Lower leg skin (tissue), 4 donors: ENCODE results near the gene DIP2C. TPM values are rescaled to one million over a fixed set of nuclear protein-coding genes. Genes with fewer than 3 reads are reported as not detected.

Experiments used
- DNase-seq, 2 donors: peaks; one replicate each; pipeline ENCODE4 v3.0.0-alpha.2; 2019; ENCODE audit warnings: low spot score in 2 of 2
- H3K4me3 ChIP-seq: fragments of 200-600 bp; sonication (generic); 2 replicates; pipeline ENCODE4 v1.5.1; 2017; ENCODE audit warnings: mild to moderate bottlenecking, low read depth; ENCODE audit not compliant: poor library complexity, severe bottlenecking
- POLR2A ChIP-seq, 2 donors: fragments of 450-650 bp; IDR thresholded peaks; one replicate each; pipeline ENCODE4 v1.6.1; 2016 to 2017; ENCODE audit warnings: antibody characterized with exemption in 2 of 2, mild to moderate bottlenecking in 1 of 2, moderate library complexity in 1 of 2
- WGBS, 2 donors: methylation state at CpG; one replicate each; pipeline ENCODE4 v1.1.5; 2018; 5-methylcytosine and 5-hydroxymethylcytosine counted together
- intact Hi-C: fragments of 100-400 bp; cut with DNase I; formaldehyde crosslinking; loops from one replicate; pipeline ENCODE4 v1.15.0; 2023; ENCODE audit warnings: low total_unique reads
- total RNA-seq, 4 donors: library from RNA; depleted of rRNA; stranded (reverse); fragments of >200 nt; gene quantifications; one replicate each; pipeline ENCODE4 v1.1.0, GENCODE V29; 2016
- TF ChIP-seq, protein P1 (sequence below), 3 donors: fragments of 450-650 bp; IDR thresholded peaks; one replicate each; pipeline ENCODE4 v1.5.1; 2016; ENCODE audit warnings: antibody characterized with exemption in 3 of 3, mild to moderate bottlenecking in 3 of 3, moderate library complexity in 2 of 3

DIP2C gene
- total RNA-seq, 4 donors from 2014 or later, result 6.2 to 14.7 (median 10.6) TPM

DNA sequence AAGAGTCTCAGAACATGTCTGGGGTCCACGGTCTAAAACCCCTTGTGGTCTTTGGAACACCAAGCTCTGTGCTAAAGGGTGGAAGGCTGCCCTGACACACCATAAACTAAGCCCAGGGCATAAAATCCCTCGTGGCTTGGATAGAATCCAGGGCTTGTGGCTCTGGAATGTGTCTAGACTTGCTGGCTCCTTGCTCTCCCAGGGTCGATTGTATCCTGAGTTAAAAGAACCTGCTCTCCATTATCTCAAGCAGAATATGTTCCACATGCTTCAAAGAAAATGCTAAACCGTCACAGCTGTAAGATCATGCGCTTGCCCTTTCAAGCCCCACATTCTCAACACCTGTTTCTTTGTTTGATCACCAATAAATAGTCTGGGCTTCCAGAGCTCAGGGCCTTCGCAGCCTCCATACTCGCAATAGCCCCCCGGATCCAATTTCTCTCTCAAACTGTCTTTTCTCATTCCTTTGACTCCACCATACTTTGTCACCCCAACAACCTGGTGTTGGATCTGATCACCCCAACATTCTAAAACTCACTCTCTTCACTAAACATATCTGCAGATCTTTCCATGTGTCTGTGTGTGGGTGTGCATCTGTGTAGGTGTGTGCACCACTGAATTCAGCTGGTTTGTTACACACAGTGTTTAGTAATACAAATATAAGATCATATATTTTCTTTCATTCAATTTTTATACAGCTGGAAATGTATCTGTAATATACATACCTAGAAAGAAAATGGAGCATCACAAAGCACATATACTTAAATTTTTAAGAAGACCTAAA, 315.8 kb downstream of the DIP2C start:
- DNase-seq, result no peak
- no peak for TF ChIP-seq POLR2A (IDR thresholded peaks at IDR 0.05)
- TF ChIP-seq, protein P1, sequence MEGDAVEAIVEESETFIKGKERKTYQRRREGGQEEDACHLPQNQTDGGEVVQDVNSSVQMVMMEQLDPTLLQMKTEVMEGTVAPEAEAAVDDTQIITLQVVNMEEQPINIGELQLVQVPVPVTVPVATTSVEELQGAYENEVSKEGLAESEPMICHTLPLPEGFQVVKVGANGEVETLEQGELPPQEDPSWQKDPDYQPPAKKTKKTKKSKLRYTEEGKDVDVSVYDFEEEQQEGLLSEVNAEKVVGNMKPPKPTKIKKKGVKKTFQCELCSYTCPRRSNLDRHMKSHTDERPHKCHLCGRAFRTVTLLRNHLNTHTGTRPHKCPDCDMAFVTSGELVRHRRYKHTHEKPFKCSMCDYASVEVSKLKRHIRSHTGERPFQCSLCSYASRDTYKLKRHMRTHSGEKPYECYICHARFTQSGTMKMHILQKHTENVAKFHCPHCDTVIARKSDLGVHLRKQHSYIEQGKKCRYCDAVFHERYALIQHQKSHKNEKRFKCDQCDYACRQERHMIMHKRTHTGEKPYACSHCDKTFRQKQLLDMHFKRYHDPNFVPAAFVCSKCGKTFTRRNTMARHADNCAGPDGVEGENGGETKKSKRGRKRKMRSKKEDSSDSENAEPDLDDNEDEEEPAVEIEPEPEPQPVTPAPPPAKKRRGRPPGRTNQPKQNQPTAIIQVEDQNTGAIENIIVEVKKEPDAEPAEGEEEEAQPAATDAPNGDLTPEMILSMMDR (IDR thresholded peaks at IDR 0.05), result no peak
- no peak overlapping the region for H3K4me3 ChIP-seq
- intact Hi-C loops, result no loop called here
- WGBS, 2 donors, result 48 to 53% methylated on average over 8 of the region's 8 CpGs

DNA sequence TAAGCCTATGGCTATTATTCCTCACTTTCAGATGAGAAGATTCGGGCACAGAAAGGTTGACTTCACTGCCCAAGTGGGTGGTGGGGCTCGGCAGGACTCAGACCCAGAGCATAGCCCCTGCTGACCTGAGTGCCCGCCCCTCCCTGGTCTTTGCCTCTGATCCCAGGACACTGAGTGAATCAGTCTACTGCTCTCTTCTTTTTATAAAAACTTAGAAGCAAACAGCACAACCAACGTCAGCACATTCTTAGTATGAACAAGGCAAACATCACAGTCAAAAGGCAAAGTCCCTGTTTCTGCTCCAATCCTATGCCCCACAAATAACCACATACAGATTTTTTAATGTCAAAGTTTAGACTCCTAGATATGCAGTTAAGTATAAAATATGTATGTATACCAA, 316.5 kb downstream of the DIP2C start:
- 75 to 81% methylated on average over 4 of the region's 4 CpGs for WGBS, 2 donors
- TF ChIP-seq, protein P1 (IDR thresholded peaks at IDR 0.05), result no peak
- TF ChIP-seq POLR2A (IDR thresholded peaks at IDR 0.05), result no peak
- intact Hi-C loops, result no loop called here
- H3K4me3 ChIP-seq, result no peak overlapping the region
- no peak for DNase-seq

DNA sequence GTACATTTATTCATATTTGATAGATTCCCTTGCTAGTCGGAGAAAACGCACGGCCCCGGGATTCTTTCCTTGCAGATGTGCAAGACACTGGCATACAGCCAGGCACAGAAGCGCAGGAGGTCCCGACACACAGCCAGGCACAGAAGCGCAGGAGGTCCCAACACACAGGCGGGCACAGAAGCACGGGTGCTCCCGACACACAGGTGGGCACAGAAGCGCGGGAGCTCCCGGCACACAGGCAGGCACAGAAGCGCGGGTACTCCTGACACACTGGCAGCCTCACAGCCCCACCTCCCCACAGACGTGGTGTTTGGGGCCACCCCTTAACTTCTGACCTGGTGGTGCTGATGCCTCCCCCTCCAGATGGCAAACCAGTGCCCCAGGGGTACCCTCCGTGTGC, 316.9 kb downstream of the DIP2C start:
- 79 to 82% methylated on average over 11 to 17 of the region's 17 CpGs for WGBS, 2 donors

GRCh38 chr10:371515-371914, 318.0 kb downstream of the DIP2C start:
- no peak overlapping the region for H3K4me3 ChIP-seq
- TF ChIP-seq POLR2A (IDR thresholded peaks at IDR 0.05), result no peak
- TF ChIP-seq, protein P1 (IDR thresholded peaks at IDR 0.05), result no peak
- intact Hi-C loops, result no loop called here
- no peak for DNase-seq
- 83 to 87% methylated on average over 12 to 13 of the region's 13 CpGs for WGBS, 2 donors

More for the DNA sequence above, 316.9 kb downstream of the DIP2C start:
- TF ChIP-seq, protein P1 (IDR thresholded peaks at IDR 0.05), result no peak
- no peak for TF ChIP-seq POLR2A (IDR thresholded peaks at IDR 0.05)
- intact Hi-C loops, result no loop called here
- no peak overlapping the region for H3K4me3 ChIP-seq
- no peak for DNase-seq

GRCh38 chr10:370449-370825, 319.0 kb downstream of the DIP2C start:
- DNase-seq, result no peak
- intact Hi-C loops, result no loop called here
- no peak overlapping the region for H3K4me3 ChIP-seq
- TF ChIP-seq POLR2A (IDR thresholded peaks at IDR 0.05), result no peak
- TF ChIP-seq, protein P1 (IDR thresholded peaks at IDR 0.05), result no peak
- 84 to 88% methylated on average over 6 of the region's 6 CpGs for WGBS, 2 donors
